HG03139 (cell line): ENCODE results near the gene ACIN1.

Source experiments
- ATAC-seq: cut with Tn5 transposase; IDR thresholded peaks from one replicate; pipeline ENCODE4 v1.9.1; 2021; ENCODE audit not compliant: unreplicated experiment

ACIN1 gene

GRCh38 chr14:23089498-23090253, 5.3 kb downstream of the ACIN1 start:
- no peak for ATAC-seq

GRCh38 chr14:23086565-23086964, 8.4 kb downstream of the ACIN1 start:
- no peak for ATAC-seq

- no peak for ATAC-seq
Observed at GRCh38 chr14:23085458-23085857, 9.5 kb downstream of the ACIN1 start.

- no peak for ATAC-seq
Observed at GRCh38 chr14:23080474-23080873, 14.5 kb downstream of the ACIN1 start.

GRCh38 chr14:23079716-23080115, 15.2 kb downstream of the ACIN1 start:
- no peak for ATAC-seq

GRCh38 chr14:23078692-23079116, 16.2 kb downstream of the ACIN1 start:
- ATAC-seq = no peak

- ATAC-seq = no peak
Observed at GRCh38 chr14:23077962-23078361, 17.0 kb downstream of the ACIN1 start.

- no peak for ATAC-seq
Observed at GRCh38 chr14:23076785-23077408, 18.0 kb downstream of the ACIN1 start.

- ATAC-seq = no peak
Observed at GRCh38 chr14:23074906-23075305, 20.0 kb downstream of the ACIN1 start.

GRCh38 chr14:23071921-23072539, 22.9 kb downstream of the ACIN1 start:
- no peak for ATAC-seq

- peak; percentile 92 for ATAC-seq
Observed at GRCh38 chr14:23071244-23071920, 23.6 kb downstream of the ACIN1 start.

- no peak for ATAC-seq
Observed at GRCh38 chr14:23070262-23071129, 24.4 kb downstream of the ACIN1 start.

GRCh38 chr14:23069413-23069806, 25.5 kb downstream of the ACIN1 start:
- no peak for ATAC-seq

GRCh38 chr14:23068789-23069412, 26.0 kb downstream of the ACIN1 start:
- ATAC-seq = no peak

GRCh38 chr14:23067847-23068788, 26.8 kb downstream of the ACIN1 start:
- ATAC-seq = no peak

GRCh38 chr14:23066855-23067744, 27.8 kb downstream of the ACIN1 start:
- ATAC-seq = no peak

GRCh38 chr14:23066368-23066767, 28.6 kb downstream of the ACIN1 start:
- ATAC-seq = no peak

GRCh38 chr14:23063601-23064000, 31.3 kb downstream of the ACIN1 start:
- no peak for ATAC-seq
